ENCODE data around the gene SERINC5.

SERINC5 gene

DNA sequence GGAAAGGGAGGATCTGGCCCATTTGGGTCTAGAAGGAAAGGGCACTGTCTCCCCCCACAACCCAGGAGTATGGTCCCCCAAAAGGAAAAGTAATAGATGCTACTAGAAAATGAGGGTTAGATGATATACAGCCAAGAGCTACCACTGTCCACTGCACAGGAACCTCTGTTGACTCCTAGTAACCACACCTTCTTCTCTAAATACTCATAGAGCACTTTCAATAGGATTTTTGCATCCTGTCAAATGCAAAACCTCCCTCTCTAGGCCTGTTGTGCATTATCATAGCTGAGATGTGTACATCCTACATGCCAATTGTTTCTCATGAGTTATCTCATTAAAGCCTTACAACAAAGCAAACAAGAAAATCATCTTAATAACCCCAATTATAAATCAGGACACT, 153.9 kb downstream of the SERINC5 start:
- no peak for DNase-seq (ENCODE audit: low spot score)

DNA sequence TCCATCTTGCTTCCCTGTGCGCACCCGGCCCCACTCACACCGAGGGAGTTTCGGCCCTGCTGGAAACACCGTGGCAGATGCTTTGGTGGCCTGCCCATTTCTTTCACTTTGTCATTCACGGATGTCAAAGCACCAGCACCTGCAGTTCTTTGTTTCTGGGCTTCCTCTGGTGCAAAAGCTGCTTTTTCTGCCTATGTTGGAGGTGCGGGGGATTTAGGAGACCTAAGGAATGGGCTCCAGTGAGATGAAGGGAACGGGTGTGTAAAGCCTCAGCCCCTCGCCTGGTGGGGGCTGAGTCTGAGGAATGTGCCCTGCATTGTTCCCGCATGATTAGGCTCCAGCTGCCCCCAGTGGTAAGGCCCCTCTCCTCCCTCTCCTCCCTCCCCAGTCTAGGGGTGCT, 158.4 kb downstream of the SERINC5 start:
- DNase-seq (ENCODE audit: low spot score), result no peak

DNA sequence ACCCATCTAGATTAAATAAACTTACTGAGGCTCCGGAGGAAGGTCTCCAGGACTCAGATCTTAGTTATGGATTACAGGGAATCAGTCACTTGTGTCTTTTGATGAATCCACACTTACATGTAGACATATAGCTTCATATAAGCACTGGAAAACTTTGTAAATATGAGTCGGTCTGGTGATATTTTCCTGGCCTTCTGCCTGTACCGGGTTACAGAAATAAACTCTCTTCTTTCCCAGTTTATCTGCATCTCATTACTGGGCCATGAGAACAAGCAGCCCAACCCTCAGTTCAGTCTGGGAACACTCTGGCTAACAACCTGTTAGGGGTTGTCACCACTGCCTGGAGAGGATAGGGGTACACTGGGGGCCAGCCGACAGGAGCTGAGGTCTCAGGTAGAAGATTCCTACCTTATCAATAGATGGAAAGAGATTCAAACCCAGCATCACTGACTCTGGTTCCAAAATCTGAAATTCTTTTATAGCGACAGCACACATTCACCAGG, 161.6 kb downstream of the SERINC5 start:
- no peak for DNase-seq (ENCODE audit: low spot score)

DNA sequence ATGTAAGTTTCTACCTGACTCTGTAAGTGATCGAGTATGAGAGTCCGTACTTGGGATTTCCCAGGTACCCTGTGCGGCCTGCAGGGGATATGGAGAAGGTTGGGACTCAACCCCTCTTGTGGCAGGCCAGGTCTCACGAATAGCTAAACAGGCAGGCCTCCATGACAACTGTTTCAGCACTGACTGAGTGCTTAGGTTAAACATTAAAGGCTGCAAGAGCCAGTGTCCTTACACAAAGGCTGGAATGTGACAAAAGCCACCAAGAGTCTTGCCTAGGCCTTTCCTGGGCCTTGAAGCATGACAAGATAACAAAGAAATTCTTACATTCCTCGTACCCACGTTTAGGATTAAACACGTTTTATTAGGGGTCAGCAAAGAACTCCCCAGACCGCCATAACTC, 162.1 kb downstream of the SERINC5 start:
- DNase-seq (ENCODE audit: low spot score), result no peak

DNA sequence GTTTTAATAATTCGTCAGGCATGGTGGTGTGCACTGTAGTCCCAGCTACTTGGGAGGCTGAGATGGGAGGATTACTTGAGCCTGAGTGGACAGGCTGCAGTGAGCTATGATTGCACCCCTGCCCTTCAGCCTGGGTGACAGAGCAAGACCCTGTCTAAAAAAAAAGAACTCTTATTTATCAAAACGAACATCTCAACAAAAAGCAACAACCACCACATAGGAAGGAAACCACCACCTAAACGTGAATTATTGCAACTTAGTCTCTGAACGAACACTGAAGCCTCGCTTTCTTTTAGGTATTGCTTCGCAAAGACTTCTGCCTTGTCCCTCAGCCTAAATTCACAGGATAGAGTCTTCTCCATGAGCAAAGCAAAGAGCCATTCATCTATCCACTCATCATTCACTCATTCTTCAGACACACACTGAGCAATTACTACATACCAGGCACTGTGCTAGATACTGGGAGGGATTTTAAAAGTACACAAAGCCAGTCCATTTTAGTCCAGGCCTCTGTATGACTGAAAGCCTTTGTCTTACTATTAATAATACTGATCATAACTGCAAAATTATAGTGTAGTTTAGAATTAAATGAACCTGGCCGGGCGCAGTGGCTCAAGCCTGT, 163.3 kb downstream of the SERINC5 start:
- DNase-seq (ENCODE audit: low spot score), result no peak

DNA sequence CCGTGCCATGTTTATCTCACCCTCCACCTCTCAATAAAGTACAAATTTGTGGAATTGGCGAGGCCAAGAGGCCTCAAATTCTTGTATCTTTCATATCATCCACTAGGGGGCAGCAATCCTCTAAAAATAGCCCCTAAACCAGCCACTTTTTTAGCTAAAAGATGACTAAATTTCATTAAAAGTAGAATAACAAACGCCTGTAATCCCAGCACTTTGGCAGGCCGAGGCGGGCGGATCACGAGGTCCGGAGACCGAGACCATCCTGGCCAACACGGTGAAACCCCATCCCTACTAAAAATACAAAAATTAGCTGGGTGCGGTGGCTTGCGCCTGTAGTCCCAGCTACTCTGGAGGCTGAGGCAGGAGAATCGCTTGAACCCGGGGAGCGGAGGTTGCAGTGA, 164.1 kb downstream of the SERINC5 start:
- DNase-seq (ENCODE audit: low spot score), result peak; percentile 76

DNA sequence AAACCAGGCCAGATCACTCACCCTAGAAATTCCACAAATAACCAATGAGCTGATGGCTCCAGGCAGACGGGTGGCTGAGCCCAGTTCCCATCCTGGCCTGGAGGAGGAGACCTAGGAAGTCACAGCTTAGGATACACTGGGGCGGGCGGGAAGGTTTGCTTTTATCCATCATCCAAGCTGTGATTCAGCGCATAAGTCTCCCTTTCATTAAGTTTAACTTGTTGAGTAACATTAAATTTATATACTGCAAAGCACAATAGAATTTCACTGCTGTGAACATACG, 165.0 kb downstream of the SERINC5 start:
- DNase-seq (ENCODE audit: low spot score), result no peak

DNA sequence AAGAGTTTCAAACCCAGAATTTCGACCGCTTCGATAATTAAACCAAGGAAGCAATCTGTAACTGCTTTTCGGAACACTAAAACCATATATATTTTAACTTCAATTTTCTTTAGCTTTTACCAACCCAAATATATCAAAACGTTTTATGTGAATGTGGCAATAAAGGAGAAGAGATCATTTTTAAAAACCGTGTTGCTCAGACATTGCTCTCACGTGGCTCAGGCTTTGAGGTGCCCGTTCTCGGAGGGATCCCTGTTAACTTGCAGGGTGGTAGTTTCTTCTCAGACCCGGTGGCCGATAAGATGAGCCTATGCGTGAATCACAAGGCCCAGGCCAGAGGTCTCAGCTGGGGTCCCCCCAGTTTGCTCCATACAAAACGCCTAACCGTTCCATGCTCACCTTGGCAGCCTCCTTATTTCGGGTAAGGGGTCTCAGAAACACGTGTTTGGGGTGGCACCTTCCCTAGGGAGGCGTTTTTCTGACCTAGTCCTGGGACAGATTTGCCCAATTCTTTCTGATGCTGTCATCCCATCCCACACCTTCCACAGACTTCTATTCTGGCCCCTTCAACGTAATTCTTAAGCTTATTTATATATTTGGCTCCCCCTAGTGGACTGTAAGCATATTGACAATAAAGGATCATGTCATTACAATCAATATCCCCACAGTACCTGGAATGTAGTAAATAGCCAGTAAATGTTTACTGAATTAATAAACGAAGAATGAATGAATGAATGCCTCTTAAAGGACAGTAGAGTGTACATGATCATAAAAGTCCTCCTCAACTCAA, 172.6 kb downstream of the SERINC5 start:
- peak; percentile 89 for DNase-seq (ENCODE audit: low spot score)

DNA sequence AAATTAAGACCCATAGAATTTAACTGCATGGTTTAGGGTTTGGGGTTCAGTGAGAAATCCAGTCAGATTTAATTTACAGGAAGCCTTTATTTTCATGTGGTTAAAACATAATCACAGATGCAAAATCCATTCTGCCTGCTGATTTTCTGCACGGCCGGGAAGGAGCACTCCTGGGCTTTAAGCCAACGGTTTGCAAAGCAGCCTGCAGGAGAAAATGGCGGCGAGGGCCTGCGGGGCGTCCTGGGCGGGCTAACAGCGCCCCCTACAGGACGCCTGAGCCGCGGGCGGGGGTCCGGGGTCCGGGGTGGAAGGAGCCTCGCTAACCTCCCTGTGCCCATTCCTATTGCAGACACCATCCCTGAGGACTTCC, 173.1 kb downstream of the SERINC5 start:
- DNase-seq (ENCODE audit: low spot score), result peak; percentile 74

DNA sequence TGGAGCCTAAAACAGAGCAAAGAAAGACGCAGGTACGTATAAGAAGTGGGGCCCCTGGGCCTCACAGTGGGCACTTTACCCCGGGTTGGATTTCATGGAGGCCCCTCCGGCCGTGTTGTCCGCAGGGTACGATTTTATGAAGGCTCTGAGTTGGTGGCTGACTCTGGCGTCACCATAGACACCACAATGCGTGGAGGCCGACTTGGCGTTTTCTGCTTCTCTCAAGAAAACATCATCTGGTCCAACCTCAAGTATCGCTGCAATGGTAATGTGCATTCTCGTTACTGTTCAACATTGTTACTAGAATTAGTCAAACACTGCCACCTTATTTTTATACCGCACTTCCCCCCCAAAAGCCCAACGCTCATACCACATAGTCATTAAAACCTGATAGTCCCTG, 173.6 kb downstream of the SERINC5 start:
- DNase-seq (ENCODE audit: low spot score), result no peak

DNA sequence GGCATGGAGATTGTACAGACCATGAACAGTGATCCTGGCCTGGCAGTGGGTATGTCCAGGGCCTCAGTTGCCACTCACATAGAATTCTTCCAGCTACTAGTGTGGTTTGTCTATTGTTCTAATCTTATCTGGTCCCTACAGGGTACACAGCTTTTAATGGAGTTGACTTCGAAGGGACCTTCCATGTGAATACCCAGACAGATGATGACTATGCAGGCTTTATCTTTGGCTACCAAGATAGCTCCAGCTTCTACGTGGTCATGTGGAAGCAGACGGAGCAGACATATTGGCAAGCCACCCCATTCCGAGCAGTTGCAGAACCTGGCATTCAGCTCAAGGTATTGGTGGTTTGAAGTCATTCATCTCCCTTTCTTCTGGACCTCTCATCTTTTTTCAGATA, 176.9 kb downstream of the SERINC5 start:
- DNase-seq (ENCODE audit: low spot score), result no peak

DNA sequence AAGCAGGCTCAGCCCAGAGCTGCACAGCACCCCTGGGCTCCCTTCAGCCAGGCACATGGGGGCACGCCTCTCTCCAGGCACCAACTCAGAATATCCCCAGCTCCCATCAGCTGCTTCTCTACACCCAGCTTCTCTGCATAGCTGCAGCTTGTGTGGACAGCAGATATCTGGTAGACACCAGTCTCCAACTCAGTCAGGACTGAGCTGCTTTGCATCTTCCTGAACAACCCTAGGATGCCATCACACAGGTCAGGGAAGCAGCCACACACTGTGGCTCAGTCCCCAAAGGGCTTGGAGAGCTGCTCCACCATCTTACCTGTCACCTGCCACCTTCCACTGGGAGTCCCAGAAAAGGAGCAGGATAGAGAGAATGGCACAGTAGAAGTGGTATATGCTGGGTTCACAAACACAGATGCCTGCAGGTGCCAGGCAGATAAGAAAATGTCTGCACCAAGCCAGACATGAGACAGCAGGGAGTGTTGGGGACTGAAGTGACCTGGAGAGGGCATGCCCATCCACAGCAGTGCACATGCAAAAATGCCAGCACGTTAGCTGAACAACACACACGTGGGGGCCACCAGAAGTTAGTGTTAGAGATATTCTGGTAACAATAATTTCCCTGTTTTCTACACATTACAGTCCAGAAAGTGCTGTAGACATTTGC, 178.7 kb downstream of the SERINC5 start:
- no peak for DNase-seq (ENCODE audit: low spot score)

DNA sequence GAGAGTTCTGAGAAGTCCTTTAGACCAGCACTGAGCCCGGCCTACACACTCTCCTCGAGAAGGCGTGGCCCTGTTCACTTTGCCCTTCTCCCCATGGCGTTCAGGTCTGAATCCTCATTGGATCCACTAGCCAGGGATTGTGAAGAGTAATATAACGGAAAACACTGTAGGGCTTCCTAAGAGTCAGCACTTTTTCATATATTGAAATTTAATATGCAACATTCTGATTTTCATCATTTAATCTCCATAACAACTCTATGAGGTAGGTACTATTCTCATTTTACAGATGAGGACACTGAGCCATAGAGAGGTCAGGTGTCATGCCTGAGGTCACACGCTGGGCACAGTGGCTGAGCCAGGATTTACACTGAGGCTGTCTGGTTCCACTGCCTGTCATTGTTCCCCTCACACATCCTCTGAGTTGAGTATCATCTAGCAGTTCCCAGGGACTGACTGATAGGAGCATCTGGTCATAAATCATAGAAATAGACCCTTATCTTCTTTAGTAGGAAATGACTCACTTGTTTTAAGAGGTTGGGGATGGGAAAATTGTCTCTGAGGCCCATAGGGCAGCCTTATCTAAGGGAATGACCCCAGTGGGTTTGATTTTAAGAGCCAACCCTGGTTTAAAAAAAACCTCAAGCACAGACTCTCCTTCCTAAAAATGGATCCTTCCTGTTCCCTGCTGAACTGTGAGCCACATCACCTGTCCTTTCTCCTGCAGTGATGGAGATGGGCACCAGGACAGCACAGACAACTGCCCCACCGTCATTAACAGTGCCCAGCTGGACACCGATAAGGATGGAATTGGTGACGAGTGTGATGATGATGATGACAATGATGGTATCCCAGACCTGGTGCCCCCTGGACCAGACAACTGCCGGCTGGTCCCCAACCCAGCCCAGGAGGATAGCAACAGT, 179.5 kb downstream of the SERINC5 start:
- DNase-seq (ENCODE audit: low spot score), result no peak

DNA sequence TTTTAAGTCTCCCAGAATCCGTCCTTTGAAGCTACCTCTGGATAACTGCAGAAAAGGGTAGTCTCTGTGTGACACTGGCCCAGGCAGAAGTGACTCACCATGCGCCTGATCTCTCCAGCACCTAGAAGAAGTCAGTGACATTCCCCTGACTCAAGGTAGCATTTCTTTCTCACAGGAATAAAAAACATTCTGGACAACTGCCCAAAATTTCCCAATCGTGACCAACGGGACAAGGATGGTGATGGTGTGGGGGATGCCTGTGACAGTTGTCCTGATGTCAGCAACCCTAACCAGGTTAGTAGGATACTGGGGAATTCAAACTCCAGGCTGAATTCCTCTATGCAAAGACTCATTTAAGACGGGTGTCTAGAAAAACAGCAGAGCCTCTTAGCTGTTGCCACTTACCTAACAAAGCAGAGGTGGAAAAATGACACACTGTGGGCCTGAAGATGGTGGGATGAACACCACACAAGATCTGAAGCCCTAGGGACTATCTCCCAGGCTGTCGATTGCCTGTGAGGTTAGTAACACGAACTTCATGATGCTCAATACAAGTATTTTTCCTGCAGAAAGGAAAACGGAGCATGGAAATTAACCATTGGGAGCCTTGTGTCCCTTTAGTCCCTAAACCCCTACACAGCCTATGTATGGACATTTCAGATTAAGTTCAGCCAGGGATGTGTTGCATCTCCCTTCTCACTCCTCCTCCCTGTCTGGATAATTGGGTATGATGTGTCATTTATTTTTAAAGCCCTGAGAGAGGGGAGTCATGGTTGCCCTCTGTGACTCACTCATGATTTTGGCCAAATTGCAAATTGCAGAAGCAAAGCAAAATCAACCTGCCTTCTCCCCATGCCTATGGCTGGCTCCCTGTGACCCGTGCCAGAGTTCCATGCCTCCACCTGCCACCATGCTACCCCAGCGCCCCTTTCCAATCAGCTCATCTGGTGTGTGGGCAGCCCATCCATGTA, 183.5 kb downstream of the SERINC5 start:
- DNase-seq (ENCODE audit: low spot score), result no peak

DNA sequence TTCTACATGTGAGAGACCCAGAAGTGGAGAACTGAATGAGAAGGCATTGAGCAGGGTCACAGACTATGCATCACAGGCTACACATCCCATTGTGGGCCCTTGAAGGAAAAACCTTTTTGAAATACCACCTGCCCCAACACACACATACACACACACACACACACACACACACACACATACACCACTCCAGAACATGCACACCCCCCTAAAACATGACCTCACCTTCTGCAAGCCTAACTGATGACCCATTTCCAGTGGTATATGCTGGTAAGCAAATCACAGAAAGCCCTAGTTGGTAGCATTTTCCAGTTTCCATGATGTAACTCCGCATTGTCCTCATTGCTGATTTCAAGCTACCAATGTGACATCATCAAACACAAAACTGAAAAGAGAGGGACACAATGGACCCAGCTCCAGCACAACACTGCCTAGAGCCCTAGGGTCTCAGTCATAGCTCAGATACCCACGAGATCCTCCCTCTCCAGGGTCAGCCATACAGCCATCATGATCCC, 184.3 kb downstream of the SERINC5 start:
- no peak for DNase-seq (ENCODE audit: low spot score)

DNA sequence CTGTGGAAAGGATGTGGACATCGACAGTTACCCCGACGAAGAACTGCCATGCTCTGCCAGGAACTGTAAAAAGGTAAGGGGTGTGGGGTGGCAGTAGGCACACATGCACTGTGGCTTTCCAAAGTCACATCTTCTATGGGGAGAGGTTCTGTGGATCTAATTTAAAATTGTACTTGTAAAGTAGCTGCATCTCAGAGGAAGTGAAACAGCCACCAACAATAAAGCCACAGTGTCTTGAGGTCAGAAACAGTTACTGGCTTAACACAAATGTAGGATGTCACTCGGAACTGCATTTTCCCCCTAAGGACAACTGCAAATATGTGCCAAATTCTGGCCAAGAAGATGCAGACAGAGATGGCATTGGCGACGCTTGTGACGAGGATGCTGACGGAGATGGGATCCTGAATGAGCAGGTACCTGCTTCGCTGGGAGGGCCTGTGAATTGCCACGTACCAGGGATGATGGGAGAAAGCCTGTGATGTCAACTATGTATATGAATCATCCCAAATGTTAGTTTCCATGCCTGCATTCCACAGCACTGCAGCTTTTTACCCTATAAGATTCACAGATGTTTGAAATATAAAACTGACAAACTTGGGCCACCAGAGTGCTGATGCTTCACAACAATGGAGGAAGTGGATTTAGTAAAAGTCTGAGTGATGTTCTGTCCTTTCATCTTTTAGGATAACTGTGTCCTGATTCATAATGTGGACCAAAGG, 185.4 kb downstream of the SERINC5 start:
- no peak for DNase-seq (ENCODE audit: low spot score)

DNA sequence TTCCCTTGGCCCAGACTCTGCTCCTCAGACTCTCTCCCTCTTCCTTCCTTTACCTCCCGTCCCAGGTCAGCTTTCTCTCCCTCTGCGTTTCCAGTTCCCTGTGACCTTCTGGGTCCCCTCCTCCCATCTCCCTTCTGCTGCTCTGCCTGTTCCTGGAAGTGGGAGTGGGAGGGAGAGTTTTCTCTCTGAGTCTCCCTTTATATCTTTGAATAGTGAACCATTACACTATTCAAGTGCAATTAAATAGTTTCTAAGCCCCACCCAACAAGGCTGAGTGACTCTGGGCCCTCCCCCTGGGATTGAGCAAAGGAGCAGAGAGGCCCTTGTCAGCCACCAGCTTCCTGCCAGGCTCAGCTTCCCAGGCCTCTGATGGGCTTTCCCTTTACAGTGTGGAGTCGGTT, 185.9 kb downstream of the SERINC5 start:
- no peak for DNase-seq (ENCODE audit: low spot score)

DNA sequence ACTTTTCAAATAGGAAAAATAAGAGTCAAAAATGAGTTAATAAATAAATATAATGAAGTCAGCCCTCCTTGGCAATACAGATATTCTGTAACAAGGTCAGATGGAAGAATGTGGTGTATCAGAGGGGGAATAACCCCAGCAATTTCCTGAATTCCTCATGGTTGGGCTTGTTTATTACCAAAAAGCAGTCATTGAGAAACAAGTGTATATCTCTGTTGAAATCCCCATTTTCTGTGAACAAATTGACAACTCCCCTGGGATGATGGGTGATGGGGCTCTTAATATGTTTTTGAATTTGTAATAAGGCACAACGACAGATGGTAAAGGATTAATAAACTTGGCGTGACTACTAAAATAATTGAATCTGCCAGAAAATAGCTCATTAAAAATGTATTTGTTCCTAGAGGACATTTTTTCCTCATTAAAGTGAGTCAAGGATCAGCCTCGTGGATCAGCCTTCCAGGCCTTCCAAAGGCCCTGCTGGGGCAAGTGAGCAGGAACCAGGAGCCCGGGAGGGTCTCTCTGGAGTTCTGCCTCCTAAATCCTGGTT, 186.5 kb downstream of the SERINC5 start:
- no peak for DNase-seq (ENCODE audit: low spot score)

DNA sequence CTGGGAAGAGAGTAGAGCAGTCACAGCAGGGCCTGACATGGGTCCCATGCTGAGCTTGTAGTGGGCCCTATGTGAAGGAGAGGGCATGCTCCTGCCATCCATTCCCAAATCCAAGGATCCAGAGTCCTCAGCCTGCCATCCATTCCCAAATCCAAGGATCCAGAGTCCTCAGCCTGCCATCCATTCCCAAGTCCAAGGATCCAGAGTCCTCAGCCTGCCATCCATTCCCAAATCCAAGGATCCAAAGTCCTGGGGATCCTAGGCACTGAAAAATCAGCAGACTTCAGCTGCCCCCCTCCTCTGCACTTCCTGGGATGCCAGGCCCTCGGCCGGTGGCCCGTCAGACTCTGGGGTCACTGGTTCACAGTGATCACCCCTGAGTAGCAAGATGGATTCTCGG, 187.1 kb downstream of the SERINC5 start:
- no peak for DNase-seq (ENCODE audit: low spot score)

DNA sequence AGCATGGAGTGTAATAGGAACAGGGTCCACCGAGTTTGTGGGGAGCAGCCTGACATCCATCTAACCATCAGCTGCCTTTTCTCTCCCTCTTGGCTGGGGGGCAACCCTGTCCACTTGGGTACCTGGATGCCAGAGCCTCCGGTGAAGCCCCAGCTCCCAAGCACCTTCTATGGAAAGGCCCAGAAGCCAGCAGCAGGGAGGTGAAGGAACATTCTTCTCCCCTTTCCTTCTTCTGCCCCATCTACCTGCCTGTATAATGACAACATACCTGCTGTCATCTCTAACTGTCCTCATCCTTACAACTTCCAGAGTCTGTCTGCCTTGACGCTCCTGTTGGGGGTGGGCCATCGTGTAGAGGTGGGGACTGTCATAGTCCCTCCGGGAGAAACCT, 187.6 kb downstream of the SERINC5 start:
- no peak for DNase-seq (ENCODE audit: low spot score)

All from pons (tissue), 1 donor.